SU-DHL-6 (cell line): ENCODE data around the gene DENND5A.

Source experiments
- H2AFZ ChIP-seq: fragments of 200-600 bp; sonication (generic); 2 replicates; pipeline ENCODE4 v1.6.1; 2014; ENCODE audit warnings: low read depth, mild to moderate bottlenecking, moderate library complexity, mixed read lengths, antibody characterized with exemption, low read length; ENCODE audit not compliant: severe bottlenecking
- H3F3A ChIP-seq: fragments of 200-600 bp; shearing (Covaris generic); 2 replicates; pipeline ENCODE4 v1.6.0; 2016; ENCODE audit warnings: antibody characterized with exemption, mild to moderate bottlenecking; ENCODE audit not compliant: insufficient read depth
- H3K27ac ChIP-seq: fragments of 200-600 bp; sonication (generic); 2 replicates; pipeline ENCODE4 v1.5.1; 2016; ENCODE audit warnings: low read depth, mild to moderate bottlenecking, low read length, moderate library complexity, mixed read lengths
- H3K27me3 ChIP-seq: fragments of 200-600 bp; sonication (generic), shearing (Covaris generic); 2 replicates; pipeline ENCODE4 v1.6.0; 2014; ENCODE audit warnings: mild to moderate bottlenecking, low read length
- H3K36me3 ChIP-seq: fragments of 200-600 bp; sonication (generic); 2 replicates; pipeline ENCODE4 v1.6.1; 2014; ENCODE audit warnings: mild to moderate bottlenecking, low read length, mixed read lengths
- H3K4me2 ChIP-seq: fragments of 300-600, 200-600 bp; shearing (Covaris generic), sonication (generic); 2 replicates; pipeline ENCODE4 v1.6.0; 2014; ENCODE audit warnings: low read length, low read depth, mild to moderate bottlenecking; ENCODE audit not compliant: poor library complexity, severe bottlenecking
- H3K4me3 ChIP-seq: fragments of 200-600 bp; sonication (generic); 2 replicates; pipeline ENCODE4 v1.5.1; 2014; ENCODE audit warnings: antibody characterized with exemption, low read length, mild to moderate bottlenecking, mixed read lengths; ENCODE audit not compliant: insufficient read depth, poor library complexity, severe bottlenecking
- H3K79me2 ChIP-seq: fragments of 200-600 bp; sonication (generic); 2 replicates; pipeline ENCODE4 v1.6.1; 2014; ENCODE audit warnings: mild to moderate bottlenecking, low read length, moderate library complexity; ENCODE audit not compliant: insufficient read depth
- H3K9ac ChIP-seq: fragments of 200-600 bp; sonication (generic); 2 replicates; pipeline ENCODE4 v1.7.0; 2014; ENCODE audit warnings: mild to moderate bottlenecking, low read length
- H3K9me2 ChIP-seq: fragments of 200-600 bp; sonication (generic); replicated peaks from 2 replicates; pipeline ENCODE4 v1.6.1; 2014; ENCODE audit warnings: low read length; ENCODE audit not compliant: insufficient read depth
- H3K9me3 ChIP-seq: fragments of 200-600 bp; sonication (generic); 2 replicates; pipeline ENCODE4 v1.6.1; 2014; ENCODE audit warnings: low read length, mixed read lengths; ENCODE audit not compliant: insufficient read depth
- H4K20me1 ChIP-seq: fragments of 200-600 bp; sonication (generic); 2 replicates; pipeline ENCODE4 v1.6.1; 2014; ENCODE audit warnings: low read depth, mild to moderate bottlenecking, antibody characterized with exemption, low read length, moderate library complexity, mixed read lengths
- CTCF ChIP-seq: fragments of 200-600 bp; sonication (generic); IDR thresholded peaks from one replicate; pipeline ENCODE4 v1.5.1; 2017; ENCODE audit warnings: antibody characterized with exemption, mild to moderate bottlenecking, low read length, moderate library complexity; ENCODE audit not compliant: insufficient read depth, poor library complexity, severe bottlenecking
- EZH2phosphoT487 ChIP-seq: fragments of 200-600 bp; sonication (generic), shearing (Covaris generic); conservative IDR thresholded peaks from 2 replicates; pipeline ENCODE4 v1.6.1; 2018; ENCODE audit warnings: mild to moderate bottlenecking, antibody characterized with exemption, low read length, moderate library complexity, mixed read lengths

DENND5A gene

GRCh38 chr11:9274499-9275258 lies 9.5 kb upstream of the DENND5A start:
- no peaks in the 10 kb centered on the region for H3K79me2 ChIP-seq
- H3F3A ChIP-seq = no peaks in the 10 kb centered on the region
- H3K36me3 ChIP-seq = no peaks in the 10 kb centered on the region
- no peaks in the 10 kb centered on the region for H3K27me3 ChIP-seq
- no peak overlapping the region for H3K27ac ChIP-seq
- no peaks in the 10 kb centered on the region for H3K9me2 ChIP-seq
- no peaks in the 10 kb centered on the region for H3K9me3 ChIP-seq
- no peak for TF ChIP-seq EZH2phosphoT487
- TF ChIP-seq CTCF = no peak
- H3K4me3 ChIP-seq = no peak overlapping the region
- no peak overlapping the region for H3K4me2 ChIP-seq
- H2AFZ ChIP-seq = no peak overlapping the region
- no peaks in the 10 kb centered on the region for H4K20me1 ChIP-seq
- no peak overlapping the region for H3K9ac ChIP-seq

GRCh38 chr11:9273376-9274336 lies 8.5 kb upstream of the DENND5A start:
- Histone ChIP-seq H3K36me3 (no peaks in the 10 kb centered on the region), H3K4me2 (no peak overlapping the region), H3K79me2 (no peaks in the 10 kb centered on the region), H4K20me1 (no peaks in the 10 kb centered on the region), H3K9me2 (no peaks in the 10 kb centered on the region), H3K27me3 (no peaks in the 10 kb centered on the region), H3K9ac (no peak overlapping the region), H3F3A (no peaks in the 10 kb centered on the region), H3K27ac (no peak overlapping the region), H2AFZ (no peak overlapping the region), H3K4me3 (no peak overlapping the region), H3K9me3 (no peaks in the 10 kb centered on the region)
- TF ChIP-seq CTCF = no peak
- TF ChIP-seq EZH2phosphoT487 = no peak

- H3K4me3 ChIP-seq = no peak overlapping the region
- H3K36me3 ChIP-seq = no peaks in the 10 kb centered on the region
- TF ChIP-seq EZH2phosphoT487 = no peak
- no peak for TF ChIP-seq CTCF
- no peak overlapping the region for H2AFZ ChIP-seq
- H4K20me1 ChIP-seq = no peaks in the 10 kb centered on the region
- H3K27me3 ChIP-seq = no peaks in the 10 kb centered on the region
- H3F3A ChIP-seq = no peaks in the 10 kb centered on the region
- no peaks in the 10 kb centered on the region for H3K79me2 ChIP-seq
- H3K9me2 ChIP-seq = no peaks in the 10 kb centered on the region
- H3K27ac ChIP-seq = no peak overlapping the region
- H3K9ac ChIP-seq = no peak overlapping the region
- no peaks in the 10 kb centered on the region for H3K9me3 ChIP-seq
- no peak overlapping the region for H3K4me2 ChIP-seq
Observed at GRCh38 chr11:9269492-9270013, 4.4 kb upstream of the DENND5A start.
